GM23248 (cell line): ENCODE results near the gene SRSF8.

ENCODE experiments used
- EZH2 ChIP-seq: fragments of 200-600 bp; sonication (generic); IDR thresholded peaks from 2 replicates; pipeline ENCODE4 v1.6.1; 2018; ENCODE audit warnings: antibody characterized with exemption, mild to moderate bottlenecking; ENCODE audit not compliant: insufficient read depth, poor library complexity, severe bottlenecking
- EZH2phosphoT487 ChIP-seq: fragments of 200-600 bp; sonication (generic); IDR thresholded peaks from 2 replicates; pipeline ENCODE4 v1.6.1; 2018; ENCODE audit warnings: antibody characterized with exemption, moderate library complexity, mild to moderate bottlenecking, low read depth; ENCODE audit not compliant: insufficient read depth

GRCh38 chr11:95076981-95077380 lies 10.3 kb downstream of the SRSF8 start:
- TF ChIP-seq EZH2phosphoT487: no peak
- TF ChIP-seq EZH2: no peak
